HepG2 (cell line): ENCODE results near the gene TBC1D22A.

Experiments
- CEBPB ChIP-seq: IDR thresholded peaks from 2 replicates; pipeline ENCODE4 v1.6.1; 2011; ENCODE audit warnings: low read depth, low read length, improper control_type of control experiment, borderline replicate concordance
- ETV6 ChIP-seq: sonication (generic); formaldehyde crosslinking; conservative IDR thresholded peaks from 2 replicates; pipeline ENCODE4 v1.4.0; 2020; ENCODE audit warnings: missing genetic modification reagents
- NFIC ChIP-seq: IDR thresholded peaks from 2 replicates; pipeline ENCODE4 v1.6.1; 2012; ENCODE audit warnings: mild to moderate bottlenecking, low read length, inconsistent platforms
- NR2C2 ChIP-seq: sonication (generic); formaldehyde crosslinking; IDR thresholded peaks from 2 replicates; pipeline ENCODE4 v1.4.0; 2020; ENCODE audit warnings: missing genetic modification reagents, mild to moderate bottlenecking, moderate library complexity, borderline replicate concordance
- NR2F6 ChIP-seq, 2 experiments: IDR thresholded peaks; 2 replicates each; pipeline ENCODE4 v1.6.1; 2016; ENCODE audit warnings: antibody characterized with exemption in 1 of 2, mild to moderate bottlenecking in 1 of 2
- TAF1 ChIP-seq: sonication (generic); formaldehyde crosslinking; IDR thresholded peaks from 2 replicates; pipeline ENCODE4 v1.4.0; 2020; ENCODE audit warnings: missing genetic modification reagents
- TBP ChIP-seq: sonication (generic); formaldehyde crosslinking; IDR thresholded peaks from 2 replicates; pipeline ENCODE4 v1.5.0; 2020; ENCODE audit warnings: missing genetic modification reagents
- USF2 ChIP-seq, 2 experiments: sonication (generic) in 1 of 2; formaldehyde crosslinking in 1 of 2; IDR thresholded peaks; 2 replicates each; pipeline versions ENCODE4 v1.5.1 to v1.6.1; 2011 to 2020; ENCODE audit warnings: borderline replicate concordance in 1 of 2, low read depth in 1 of 2, low read length in 1 of 2, mild to moderate bottlenecking in 1 of 2, missing genetic modification reagents in 1 of 2, moderate library complexity in 1 of 2
- ZBTB33 ChIP-seq: sonication (generic); formaldehyde crosslinking; IDR thresholded peaks from 2 replicates; pipeline ENCODE4 v1.4.0; 2020; ENCODE audit warnings: missing genetic modification reagents
- ZNF253 ChIP-seq: sonication (generic); formaldehyde crosslinking; IDR thresholded peaks from 2 replicates; pipeline ENCODE4 v1.8.0; 2022; ENCODE audit warnings: mild to moderate bottlenecking, missing genetic modification reagents, borderline replicate concordance
- ZNF580 ChIP-seq: IDR thresholded peaks from 2 replicates; pipeline ENCODE4 v1.6.1; 2016; ENCODE audit warnings: low read depth, borderline replicate concordance
- ZNF589 ChIP-seq: sonication (generic); formaldehyde crosslinking; conservative IDR thresholded peaks from 2 replicates; pipeline ENCODE4 v1.8.0; 2022; ENCODE audit warnings: mild to moderate bottlenecking, moderate library complexity, missing genetic modification reagents

DNA sequence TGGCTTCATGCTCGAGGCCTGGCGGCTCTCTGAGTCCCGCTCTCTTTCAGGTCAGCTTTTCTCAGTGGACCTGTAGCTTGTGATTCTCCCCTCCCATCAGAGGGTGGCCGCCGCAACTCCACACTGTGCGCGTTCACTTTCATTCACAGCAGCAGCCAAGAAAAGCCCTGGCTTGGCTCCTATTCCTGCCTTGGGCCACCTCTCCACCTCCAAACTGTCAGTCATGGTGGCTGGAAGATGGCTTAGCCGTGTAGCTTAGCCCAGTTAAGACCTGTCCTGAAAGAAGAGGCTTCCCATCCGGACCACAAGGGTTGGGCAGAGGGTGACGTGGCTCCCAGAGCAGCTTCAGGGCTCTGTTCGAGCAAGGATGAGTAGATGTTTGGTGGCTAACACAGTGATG is 125.5 kb downstream of the TBC1D22A start:
- TF ChIP-seq ZNF589 (CRISPR knock-in tag), result no peak
- TF ChIP-seq ZNF580 (CRISPR knock-in tag), result no peak
- TF ChIP-seq ETV6 (CRISPR knock-in tag), result no peak
- no peak for TF ChIP-seq CEBPB
- no peak for TF ChIP-seq ZBTB33 (CRISPR knock-in tag)
- no peak for TF ChIP-seq TAF1 (CRISPR knock-in tag)
- no peak for TF ChIP-seq ZNF253 (CRISPR knock-in tag)
- TF ChIP-seq USF2 (IDR thresholded peaks at IDR 0.05; ENCODE audit: low read depth, low read length), result no peak
- no peak for TF ChIP-seq USF2 (CRISPR knock-in tag; IDR thresholded peaks at IDR 0.05; ENCODE audit: borderline replicate concordance)
- no peak for TF ChIP-seq TBP
- no peak for TF ChIP-seq NR2F6 (IDR thresholded peaks at IDR 0.05)
- no peak for TF ChIP-seq NR2F6 (CRISPR knock-in tag; IDR thresholded peaks at IDR 0.05)
- TF ChIP-seq NFIC, result no peak
- no peak for TF ChIP-seq NR2C2 (CRISPR knock-in tag)
